ENCODE data around the gene DPP7.

- TF ChIP-seq EZH2phosphoT487 (conservative IDR thresholded peaks at IDR 0.05; ENCODE audit: low read length): no peak
- TF ChIP-seq CTCF (IDR thresholded peaks at IDR 0.05; ENCODE audit: insufficient read depth, low read length, poor library complexity, severe bottlenecking): no peak
Measured at GRCh38 chr9:137112564-137113384, 1.8 kb downstream of the DPP7 start.

Data from SU-DHL-6 (cell line).